AG09319 (cell line): ENCODE measurements around the gene LORICRIN.
A peak's percentile ranks its signal among the peaks of the same experiment; 100 is the strongest.

ENCODE experiments used
- DNase-seq: peaks from one replicate; pipeline ENCODE4 v3.0.0-alpha.2; 2010; ENCODE audit warnings: low read depth; ENCODE audit errors: extremely low read depth
- CTCF ChIP-seq: IDR thresholded peaks from 2 replicates; pipeline ENCODE4 v1.5.1; 2011; ENCODE audit warnings: low read depth, mild to moderate bottlenecking, inconsistent platforms, low read length, moderate library complexity

Gene LORICRIN

GRCh38 chr1:153261281-153262069 lies 2.0 kb downstream of the LORICRIN start:
- TF ChIP-seq CTCF: no peak
- DNase-seq: no peak

GRCh38 chr1:153262070-153262366 lies 2.5 kb downstream of the LORICRIN start:
- no peak for TF ChIP-seq CTCF
- DNase-seq: no peak

GRCh38 chr1:153262462-153263157 lies 3.1 kb downstream of the LORICRIN start:
- no peak for TF ChIP-seq CTCF

GRCh38 chr1:153265457-153265856 lies 6.0 kb downstream of the LORICRIN start:
- TF ChIP-seq CTCF: no peak
- DNase-seq: no peak

More at GRCh38 chr1:153262462-153263157, 3.1 kb downstream of the LORICRIN start:
- DNase-seq: no peak

- no peak for TF ChIP-seq CTCF
- DNase-seq: no peak
Observed at GRCh38 chr1:153271711-153272110, 12.2 kb downstream of the LORICRIN start.

- DNase-seq: no peak
- no peak for TF ChIP-seq CTCF
Observed at GRCh38 chr1:153272186-153272585, 12.7 kb downstream of the LORICRIN start.

GRCh38 chr1:153277852-153278251 lies 18.4 kb downstream of the LORICRIN start:
- DNase-seq: no peak
- TF ChIP-seq CTCF: peak; percentile 13
